Keratinocyte (primary cell): Measurements from ENCODE around the gene RAX2.

Experiments
- CTCF ChIP-seq, 3 experiments: IDR thresholded peaks in 1 of 3; conservative IDR thresholded peaks in 1 of 3; optimal IDR thresholded peaks in 1 of 3; 2 replicates in 2 of 3; 3 replicates in 1 of 3; pipeline versions ENCODE3 to v1.5.1; 2011; ENCODE audit warnings: low read length in 3 of 3, mild to moderate bottlenecking in 3 of 3, moderate library complexity in 2 of 3, control low read depth in 1 of 3, inconsistent platforms in 1 of 3; ENCODE audit not compliant: insufficient read depth in 2 of 3; ENCODE audit errors: extremely low read depth in 1 of 3
- EZH2 ChIP-seq: IDR thresholded peaks from one replicate; pipeline ENCODE4 v1.6.1; 2012; ENCODE audit warnings: inconsistent platforms, mild to moderate bottlenecking, low read length, moderate library complexity

DNA sequence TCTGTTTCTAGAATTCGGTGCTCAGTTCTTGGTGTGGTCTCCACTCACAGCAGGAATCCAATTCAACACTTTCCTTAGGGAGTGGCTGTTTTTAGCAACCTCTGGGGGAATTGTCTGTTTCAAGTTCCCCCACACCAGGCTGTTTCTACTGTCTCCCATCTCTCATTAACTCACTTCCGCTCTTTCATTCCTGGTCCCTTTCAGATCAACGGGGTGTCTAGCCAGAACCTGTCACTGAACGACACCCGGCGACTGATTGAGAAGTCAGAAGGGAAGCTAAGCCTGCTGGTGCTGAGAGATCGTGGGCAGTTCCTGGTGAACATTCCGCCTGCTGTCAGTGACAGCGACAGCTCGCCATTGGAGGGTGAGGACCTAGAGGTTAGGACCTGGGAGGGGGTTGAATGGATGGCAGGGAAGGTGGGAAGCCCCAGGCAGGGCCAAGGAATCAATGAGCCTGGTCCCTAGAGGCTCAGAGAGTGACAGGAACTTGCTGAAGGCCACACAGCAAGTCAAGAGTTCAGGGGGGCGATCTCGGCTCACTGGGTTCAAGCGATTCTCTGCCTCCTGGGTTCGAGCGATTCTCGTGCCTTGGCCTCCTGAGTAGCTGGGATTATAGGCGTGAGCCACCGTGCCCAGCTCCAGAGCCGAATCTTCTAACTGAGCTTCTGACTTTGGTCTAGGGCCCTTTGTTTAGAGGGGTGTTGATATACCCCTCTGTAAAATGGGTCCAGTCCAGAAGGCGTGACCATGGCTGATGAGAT, 38.3 kb downstream of the RAX2 start:
- TF ChIP-seq CTCF (optimal IDR thresholded peaks at IDR 0.05 in 1 of 3, IDR thresholded peaks at IDR 0.05 in 1 of 3, conservative IDR thresholded peaks at IDR 0.05 in 1 of 3; ENCODE audit: extremely low read depth in 1 of 3, insufficient read depth in 2 of 3, low read length in 3 of 3) (no peak), EZH2 (no peak)
